ENCODE results near the gene UXS1.

Gene UXS1

GRCh38 chr2:106108351-106108750, 85.8 kb downstream of the UXS1 start:
- DNase-seq (ENCODE audit: low read depth) = no peak

GRCh38 chr2:106107509-106108131, 86.5 kb downstream of the UXS1 start:
- DNase-seq (ENCODE audit: low read depth) = no peak

GRCh38 chr2:106106622-106107508, 87.2 kb downstream of the UXS1 start:
- no peak for DNase-seq (ENCODE audit: low read depth)

- DNase-seq (ENCODE audit: low read depth) = no peak
Measured at GRCh38 chr2:106105151-106105922, 88.8 kb downstream of the UXS1 start.

GRCh38 chr2:106104332-106105062, 89.6 kb downstream of the UXS1 start:
- DNase-seq (ENCODE audit: low read depth) = peak; percentile 49

GRCh38 chr2:106099691-106100090, 94.4 kb downstream of the UXS1 start:
- no peak for DNase-seq (ENCODE audit: low read depth)

GRCh38 chr2:106098664-106099063, 95.4 kb downstream of the UXS1 start:
- no peak for DNase-seq (ENCODE audit: low read depth)

- no peak for DNase-seq (ENCODE audit: low read depth)
Measured at GRCh38 chr2:106098081-106098480, 96.0 kb downstream of the UXS1 start.

- DNase-seq (ENCODE audit: low read depth) = no peak
Measured at GRCh38 chr2:106097038-106098000, 96.8 kb downstream of the UXS1 start.

GRCh38 chr2:106096299-106097037, 97.6 kb downstream of the UXS1 start:
- DNase-seq (ENCODE audit: low read depth) = no peak

GRCh38 chr2:106095478-106096298, 98.4 kb downstream of the UXS1 start:
- peak; percentile 71 for DNase-seq (ENCODE audit: low read depth)

GRCh38 chr2:106094131-106094841, 99.8 kb downstream of the UXS1 start:
- DNase-seq (ENCODE audit: low read depth) = peak; percentile 47

GRCh38 chr2:106090916-106091618, 103.0 kb downstream of the UXS1 start:
- no peak for DNase-seq (ENCODE audit: low read depth)

- DNase-seq (ENCODE audit: low read depth) = no peak
Measured at GRCh38 chr2:106089611-106090010, 104.5 kb downstream of the UXS1 start.

GRCh38 chr2:106085181-106085940, 108.7 kb downstream of the UXS1 start:
- DNase-seq (ENCODE audit: low read depth) = peak; percentile 40

- no peak for DNase-seq (ENCODE audit: low read depth)
Measured at GRCh38 chr2:106080959-106081358, 113.1 kb downstream of the UXS1 start.

GRCh38 chr2:106078096-106078495, 116.0 kb downstream of the UXS1 start:
- no peak for DNase-seq (ENCODE audit: low read depth)

Measured in activated T-cell treated with anti-CD3 and anti-CD28 coated beads for 1 hour (primary cell).